ENCODE results near the gene SKP1. TPM values are rescaled to one million over a fixed set of nuclear protein-coding genes. Genes with fewer than 3 reads are reported as not detected.

SKP1 gene
- 303 and 323 TPM in 2 replicates for total RNA-seq

DNA sequence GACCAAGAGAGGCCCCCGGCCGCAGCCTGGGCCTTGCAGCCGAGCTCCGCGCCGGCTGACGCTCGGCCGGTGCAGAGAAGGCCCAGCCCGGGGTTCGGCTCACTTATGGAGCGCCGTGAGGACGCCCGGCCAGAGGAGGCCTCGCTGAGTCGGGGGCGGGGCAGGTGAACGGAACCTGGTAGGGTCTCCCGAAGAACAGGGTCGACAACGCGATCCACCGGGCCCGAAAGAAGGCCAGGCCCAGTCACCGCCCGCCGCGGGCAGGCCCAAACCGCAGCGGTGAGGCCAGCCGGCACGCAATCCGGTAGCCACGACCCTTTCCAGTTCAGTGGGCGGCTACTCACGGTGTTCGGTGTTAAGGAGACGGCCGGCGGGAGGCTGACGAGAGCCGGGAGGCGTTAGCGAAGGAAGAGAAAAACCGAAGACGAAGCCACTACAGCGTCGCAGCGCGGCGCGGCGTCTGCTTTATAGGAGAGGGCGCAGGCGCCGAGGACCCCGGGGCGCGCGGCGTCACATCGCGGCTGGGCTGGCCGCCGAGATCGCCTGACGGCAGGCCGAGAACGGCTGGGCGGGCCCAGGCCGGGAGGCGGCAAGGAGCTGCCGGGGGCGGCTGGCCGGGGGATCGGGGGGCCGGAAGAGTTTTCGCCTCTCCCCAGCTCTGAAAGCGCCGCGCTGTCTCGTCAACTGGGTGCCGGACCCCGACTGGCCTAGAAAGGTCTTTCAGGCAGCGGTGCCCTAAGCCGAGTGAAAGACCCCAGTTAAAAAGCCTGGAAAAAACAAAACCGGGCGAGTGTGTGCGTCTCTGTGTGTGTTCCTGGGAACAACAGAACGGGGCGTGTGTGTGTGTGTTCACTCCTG lies at the start of gene SKP1:
Gene SKP1, minus strand, starts transcription at position 440 of the 858 bp plus-strand sequence. CDS start 2,928 bp downstream, outside the sequence.

DNA sequence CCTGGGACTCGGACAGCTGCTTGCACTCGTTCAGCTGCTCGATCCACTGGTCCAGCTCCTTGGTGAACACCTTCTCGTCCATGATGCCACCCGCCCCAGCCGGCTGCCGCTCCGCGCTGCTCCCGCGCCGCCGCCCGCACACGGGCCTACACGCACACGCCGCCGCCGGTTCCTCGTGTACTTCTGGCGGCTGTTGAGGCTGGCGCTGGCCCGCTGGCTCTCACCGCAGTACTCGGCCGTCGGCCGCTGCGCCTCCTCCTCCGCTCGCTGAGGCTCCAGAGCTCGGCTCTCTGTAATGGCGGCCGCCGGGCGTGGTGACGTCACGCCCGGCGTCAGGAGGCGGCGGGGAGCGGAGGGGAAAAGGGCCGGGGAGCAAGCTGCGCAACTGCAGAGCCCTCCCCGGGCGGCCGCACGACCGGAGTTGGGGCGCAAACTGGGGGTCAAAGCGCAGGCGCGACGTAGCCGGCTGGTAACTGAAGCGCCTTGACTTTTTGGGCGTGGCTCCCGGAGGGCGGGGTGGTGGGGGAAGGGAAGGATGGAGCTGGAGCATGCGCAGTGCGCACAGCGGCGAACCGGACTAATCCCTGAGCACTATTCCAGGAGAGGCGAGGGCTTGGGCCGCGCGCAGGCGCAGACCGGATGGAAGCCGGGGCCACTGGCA lies 49.2 kb upstream of the SKP1 start, which contains the start of gene PPP2CA:
Gene PPP2CA, minus strand, starts transcription at position 294 of the 661 bp plus-strand sequence. Its CDS starts 212 bp downstream, at position 82.

DNA sequence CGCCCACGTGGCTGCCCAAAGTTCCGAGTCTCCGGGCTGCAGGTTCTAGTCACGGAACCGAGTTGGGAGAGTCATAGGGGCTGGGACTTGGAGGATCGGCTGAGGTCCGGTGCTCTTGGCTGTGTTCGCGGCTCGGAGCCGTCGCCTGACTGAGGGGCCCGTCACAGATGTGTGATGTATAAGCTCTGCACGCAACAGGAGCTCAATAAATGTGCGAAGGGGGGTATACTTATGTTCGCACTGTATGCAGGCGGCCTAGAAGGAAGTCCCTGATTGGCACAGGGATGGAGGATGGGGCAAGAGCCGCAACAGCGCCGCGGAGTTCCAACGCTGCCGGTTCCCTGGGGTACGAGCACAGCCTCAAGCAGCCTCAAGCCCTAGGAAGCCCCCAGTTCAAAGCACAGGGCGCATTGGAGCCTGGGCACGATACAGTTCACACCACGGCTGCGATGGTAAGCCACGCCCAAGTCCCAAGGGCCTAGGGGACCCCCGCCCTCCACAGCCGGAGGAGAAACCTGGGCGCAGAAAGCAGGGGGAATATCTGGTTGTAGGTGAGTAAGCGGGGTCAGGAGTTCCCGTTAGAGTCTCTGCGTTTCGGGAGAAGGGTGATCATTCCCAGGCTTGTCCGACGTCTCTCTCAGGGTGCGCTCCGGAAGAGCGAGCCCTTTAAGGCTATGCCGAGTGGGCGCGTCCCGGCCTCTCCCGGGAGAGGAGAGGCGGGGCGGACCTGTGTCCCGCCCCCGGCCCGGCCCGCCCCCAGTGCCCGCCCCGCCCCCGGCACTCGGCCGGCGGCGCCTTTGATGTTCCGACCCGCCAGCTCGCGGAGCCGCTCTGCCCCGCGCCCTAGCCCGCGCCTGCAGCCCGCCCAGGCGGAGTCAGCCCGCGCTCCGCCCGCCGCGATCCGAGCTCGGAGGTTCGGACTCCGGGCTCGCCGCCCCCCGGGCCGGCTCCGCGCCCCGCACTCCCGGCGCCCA lies 62.6 kb downstream of the SKP1 start, which contains the start of gene TCF7:
Gene TCF7, plus strand, starts transcription at position 780 of the 974 bp plus-strand sequence. CDS start 226 bp downstream, outside the sequence.

Small RNA genes lying within 50 kb of the gene (small RNA-seq; reads per million reads assigned to genes)
- gene MIR3661 = not detected

Other genes with a start within 250 kb of the SKP1 start
- gene C5orf15, start 208.3 kb downstream of the SKP1 start, total RNA-seq = 34.4 and 46.7 TPM in 2 replicates
- 380 and 382 TPM in 2 replicates for gene VDAC1, start 172.0 kb downstream of the SKP1 start, total RNA-seq
- gene TCF7, start 62.3 kb downstream of the SKP1 start, total RNA-seq = 0.27 and 0.57 TPM in 2 replicates
- gene PPP2CA, start 49.1 kb upstream of the SKP1 start, total RNA-seq = 116 and 191 TPM in 2 replicates
- 0.40 and 0.50 TPM in 2 replicates for gene CDKL3, start 190.2 kb upstream of the SKP1 start, total RNA-seq
- 61.8 and 70.5 TPM in 2 replicates for gene UBE2B, start 194.6 kb upstream of the SKP1 start, total RNA-seq
- 36.0 and 49.7 TPM in 2 replicates for gene CDKN2AIPNL, start 234.9 kb upstream of the SKP1 start, total RNA-seq

Data from thoracic aorta endothelial cell (primary cell).